B cell (primary cell): ENCODE measurements around the gene SRSF6.

Experiments used
- CTCF ChIP-seq: fragments of 200-600 bp; IDR thresholded peaks from one replicate; pipeline ENCODE4 v1.8.0; 2022; ENCODE audit warnings: antibody characterized with exemption, mild to moderate bottlenecking
- EZH2 ChIP-seq: IDR thresholded peaks from 2 replicates; pipeline ENCODE4 v1.6.1; 2012; ENCODE audit warnings: borderline replicate concordance, low read depth, mild to moderate bottlenecking, moderate library complexity, low read length; ENCODE audit not compliant: insufficient read depth, poor library complexity, severe bottlenecking

GRCh38 chr20:43438578-43439316 lies 18.9 kb upstream of the SRSF6 start:
- no peak for TF ChIP-seq CTCF
- no peak for TF ChIP-seq EZH2
